Left ventricle myocardium inferior (tissue), 1 donor: ENCODE results near the gene ZNF644. TPM values are rescaled to one million over a fixed set of nuclear protein-coding genes. Genes with fewer than 3 reads are reported as not detected.

ENCODE experiments used
- DNase-seq: peaks from one replicate; pipeline ENCODE4 v3.0.0-alpha.2; 2020
- H3K27ac ChIP-seq: fragments of 200-600 bp; replicated peaks from 2 replicates; pipeline ENCODE4 v1.8.0; 2021
- H3K27me3 ChIP-seq: fragments of 200-600 bp; 2 replicates; pipeline ENCODE4 v1.8.0; 2021; ENCODE audit warnings: low read depth
- H3K36me3 ChIP-seq: fragments of 200-600 bp; 2 replicates; pipeline ENCODE4 v1.8.0; 2021
- H3K4me1 ChIP-seq: fragments of 200-600 bp; 2 replicates; pipeline ENCODE4 v1.8.0; 2021
- H3K4me3 ChIP-seq: fragments of 200-600 bp; 2 replicates; pipeline ENCODE4 v1.8.0; 2021; ENCODE audit warnings: mild to moderate bottlenecking, moderate library complexity
- H3K9me3 ChIP-seq: fragments of 200-600 bp; replicated peaks from 2 replicates; pipeline ENCODE4 v1.8.0; 2021
- CTCF ChIP-seq: fragments of 200-600 bp; IDR thresholded peaks from 2 replicates; pipeline ENCODE4 v1.8.0; 2021; ENCODE audit warnings: antibody characterized with exemption, mild to moderate bottlenecking, borderline replicate concordance
- intact Hi-C: fragments of 100-400 bp; cut with micrococcal nuclease; formaldehyde crosslinking; loops from one replicate; pipeline ENCODE4 v1.11.0; 2022
- total RNA-seq: library from RNA; stranded (reverse); fragmentation: NEBNext Ultra II Directional; extraction: Animal tissue kit (Norgen Biotek cat#: 25700); gene quantifications from one replicate; pipeline ENCODE4 v1.2.1, GENCODE V29; 2021
- donor health status: DM: no; HTN: yes; CAD: no; lungs with severe emphysema.

ZNF644 gene
- total RNA-seq, 1 donor from 2014 or later: 23.3 TPM

GRCh38 chr1:91005285-91005684 is 16.6 kb downstream of the ZNF644 start:
- H3K27ac ChIP-seq: no peak overlapping the region
- intact Hi-C loops: no loop called here
- no peaks in the 10 kb centered on the region for H3K27me3 ChIP-seq
- H3K4me1 ChIP-seq: peaks cover 25% of the 10 kb centered on the region
- no peak for TF ChIP-seq CTCF
- H3K9me3 ChIP-seq: peaks cover 22% of the 10 kb centered on the region
- H3K36me3 ChIP-seq: no peaks in the 10 kb centered on the region
- H3K4me3 ChIP-seq: no peak overlapping the region
- no peak for DNase-seq

DNA sequence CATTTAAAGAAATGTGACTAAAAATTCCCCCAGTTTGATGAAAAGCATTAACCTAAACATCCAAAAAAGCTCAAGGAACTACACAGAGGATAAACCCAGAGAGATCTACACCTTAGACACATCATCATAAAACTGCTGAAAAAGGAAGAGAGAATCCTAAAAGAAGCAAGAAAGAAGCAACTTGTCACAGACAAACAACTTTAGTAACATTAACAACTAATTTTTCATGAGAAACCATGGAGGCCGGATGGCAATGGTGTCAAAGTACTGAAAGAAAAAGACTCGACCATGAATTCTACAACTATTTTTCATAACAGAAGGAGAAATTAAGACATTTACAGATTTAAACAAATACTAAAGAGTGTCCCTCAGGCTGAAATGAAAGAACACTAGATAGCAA is 17.7 kb downstream of the ZNF644 start:
- H3K27ac ChIP-seq: no peak overlapping the region
- no peak for TF ChIP-seq CTCF
- intact Hi-C loops: no loop called here
- peaks cover 28% of the 10 kb centered on the region for H3K9me3 ChIP-seq
- no peaks in the 10 kb centered on the region for H3K36me3 ChIP-seq
- no peak overlapping the region for H3K4me3 ChIP-seq
- peaks cover 14% of the 10 kb centered on the region for H3K4me1 ChIP-seq
- no peaks in the 10 kb centered on the region for H3K27me3 ChIP-seq
- no peak for DNase-seq

GRCh38 chr1:90996742-90997413 is 25.0 kb downstream of the ZNF644 start:
- no peak for TF ChIP-seq CTCF
- Histone ChIP-seq H3K9me3 (peaks cover 41% of the 10 kb centered on the region), H3K27ac (no peak overlapping the region), H3K36me3 (peaks cover 4% of the 10 kb centered on the region), H3K4me3 (no peak overlapping the region), H3K27me3 (no peaks in the 10 kb centered on the region), H3K4me1 (peaks cover 30% of the 10 kb centered on the region)
- no peak for DNase-seq
- intact Hi-C loops: no loop called here

GRCh38 chr1:90995311-90995894 is 26.4 kb downstream of the ZNF644 start:
- DNase-seq: no peak
- peaks cover 4% of the 10 kb centered on the region for H3K36me3 ChIP-seq
- H3K27ac ChIP-seq: no peak overlapping the region
- TF ChIP-seq CTCF: no peak
- H3K9me3 ChIP-seq: peaks cover 41% of the 10 kb centered on the region
- no peaks in the 10 kb centered on the region for H3K27me3 ChIP-seq
- intact Hi-C loops: no loop called here
- no peak overlapping the region for H3K4me3 ChIP-seq
- peaks cover 31% of the 10 kb centered on the region for H3K4me1 ChIP-seq

DNA sequence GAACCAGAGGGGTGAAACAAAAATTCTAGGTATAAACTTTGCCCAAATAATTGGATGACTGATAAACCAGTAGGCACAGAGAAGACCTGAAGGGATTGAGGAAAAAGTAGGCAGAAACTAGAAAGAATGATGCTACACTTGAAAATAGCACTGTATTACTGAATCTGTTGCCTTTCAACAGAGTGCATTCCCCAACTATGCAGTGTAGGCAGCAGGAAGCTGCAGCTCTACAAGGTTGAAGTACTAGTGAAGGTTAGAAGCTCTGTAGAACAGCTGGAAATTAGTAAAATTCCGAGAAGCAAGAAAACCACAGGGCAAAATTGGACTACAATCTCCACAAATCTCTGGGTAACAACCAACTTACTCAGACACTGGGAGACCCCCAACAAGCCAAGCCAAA is 27.4 kb downstream of the ZNF644 start:
- Histone ChIP-seq H3K4me1 (peaks cover 34% of the 10 kb centered on the region), H3K4me3 (no peak overlapping the region), H3K9me3 (peaks cover 40% of the 10 kb centered on the region), H3K27ac (no peak overlapping the region), H3K36me3 (peaks cover 6% of the 10 kb centered on the region), H3K27me3 (no peaks in the 10 kb centered on the region)
- no peak for TF ChIP-seq CTCF
- no peak for DNase-seq
- intact Hi-C loops: no loop called here
